ENCODE results near the gene OPRL1.
"Not testable (repeated sequence)": the region's sequence is repeated elsewhere in the genome, so short reads cannot be mapped to it uniquely, and the experiment has no call there.

Gene OPRL1

GRCh38 chr20:64083804-64084684 is 4.2 kb downstream of the OPRL1 start, which contains the start of gene LKAAEAR1:
Gene LKAAEAR1 (minus strand): TSS chr20:64084398. CDS start chr20:64084219, 179 bp downstream.
- DNase-seq (ENCODE audit: low read depth in 2 of 2): no peak

GRCh38 chr20:64084685-64085152 is 4.8 kb downstream of the OPRL1 start:
- no peak for DNase-seq (ENCODE audit: low read depth in 2 of 2)

GRCh38 chr20:64086801-64087200 is 6.9 kb downstream of the OPRL1 start:
- DNase-seq (ENCODE audit: low read depth in 2 of 2): no peak

GRCh38 chr20:64087226-64087825 is 7.4 kb downstream of the OPRL1 start:
- DNase-seq (ENCODE audit: low read depth in 2 of 2): not testable (repeated sequence)

GRCh38 chr20:64088586-64088985 is 8.7 kb downstream of the OPRL1 start:
- not testable (repeated sequence) for DNase-seq (ENCODE audit: low read depth in 2 of 2)

- DNase-seq (ENCODE audit: low read depth in 2 of 2): no peak
Observed at GRCh38 chr20:64090165-64090564, 10.3 kb downstream of the OPRL1 start.

- DNase-seq (ENCODE audit: low read depth in 2 of 2): no peak
Observed at GRCh38 chr20:64091340-64091739, 11.5 kb downstream of the OPRL1 start.

- DNase-seq (ENCODE audit: low read depth in 2 of 2): no peak
Observed at GRCh38 chr20:64091770-64092169, 11.9 kb downstream of the OPRL1 start.

- DNase-seq (ENCODE audit: low read depth in 2 of 2): no peak
Observed at GRCh38 chr20:64092258-64093012, 12.6 kb downstream of the OPRL1 start.

- DNase-seq (ENCODE audit: low read depth in 2 of 2): no peak
Observed at GRCh38 chr20:64093013-64093503, 13.2 kb downstream of the OPRL1 start.

- no peak for DNase-seq (ENCODE audit: low read depth in 2 of 2)
Observed at GRCh38 chr20:64095455-64095854, 15.6 kb downstream of the OPRL1 start.

GRCh38 chr20:64095927-64096326 is 16.0 kb downstream of the OPRL1 start:
- no peak for DNase-seq (ENCODE audit: low read depth in 2 of 2)

- no peak for DNase-seq (ENCODE audit: low read depth in 2 of 2)
Observed at GRCh38 chr20:64096535-64096934, 16.7 kb downstream of the OPRL1 start.

- DNase-seq (ENCODE audit: low read depth in 2 of 2): no peak
Observed at GRCh38 chr20:64098471-64099013, 18.7 kb downstream of the OPRL1 start.

- DNase-seq (ENCODE audit: low read depth in 2 of 2): no peak
Observed at GRCh38 chr20:64099086-64099786, 19.4 kb downstream of the OPRL1 start.

GRCh38 chr20:64099880-64100565 is 20.1 kb downstream of the OPRL1 start:
- no peak for DNase-seq (ENCODE audit: low read depth in 2 of 2)

GRCh38 chr20:64100566-64100888 is 20.6 kb downstream of the OPRL1 start:
- no peak for DNase-seq (ENCODE audit: low read depth in 2 of 2)

GRCh38 chr20:64100946-64101688 is 21.2 kb downstream of the OPRL1 start:
- DNase-seq (ENCODE audit: low read depth in 2 of 2): no peak

GRCh38 chr20:64101731-64102621 is 22.1 kb downstream of the OPRL1 start:
- DNase-seq (ENCODE audit: low read depth in 2 of 2): peak in 1 of 2 donors; percentile 71

Measured in stimulated activated CD4-positive, alpha-beta T cell treated with anti-CD3 and anti-CD28 coated beads, Interleukin-15, amount 100 ng/mL, for 48 hours (primary cell).